AG10803 (cell line): ENCODE results near the gene UNC79.

ENCODE experiments used
- DNase-seq: peaks from one replicate; pipeline ENCODE4 v3.0.0; 2010; ENCODE audit warnings: low read depth
- H3K4me3 ChIP-seq: 2 replicates; pipeline ENCODE4 v1.5.1; 2011; ENCODE audit warnings: mild to moderate bottlenecking, low read length, control low read depth
- CTCF ChIP-seq: conservative IDR thresholded peaks from 2 replicates; pipeline ENCODE4 v1.5.1; 2011; ENCODE audit warnings: mild to moderate bottlenecking, low read length, control low read depth, inconsistent platforms

Gene UNC79

GRCh38 chr14:93676416-93676958 is 245.7 kb downstream of the UNC79 start:
- no peak for TF ChIP-seq CTCF
- DNase-seq = no peak
- no peak overlapping the region for H3K4me3 ChIP-seq

DNA sequence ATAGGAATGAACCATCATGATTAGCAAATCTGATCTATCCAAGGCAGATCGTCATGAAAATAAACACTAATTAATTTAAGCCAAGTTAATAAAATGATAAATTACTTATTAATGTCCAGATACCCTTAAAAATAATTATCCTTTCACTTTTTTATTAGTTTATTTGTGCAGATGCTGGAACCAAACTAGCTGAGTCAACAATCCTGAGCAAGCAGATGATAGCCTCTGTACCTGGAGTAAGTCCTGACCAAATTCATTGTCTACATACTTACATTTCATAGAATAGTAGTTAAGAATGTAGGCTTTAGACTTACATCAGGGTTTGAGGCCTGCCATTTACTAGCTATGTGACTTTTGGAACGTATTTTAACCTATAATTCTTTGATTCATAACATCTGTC is 251.7 kb downstream of the UNC79 start:
- no peak for DNase-seq
- no peak for TF ChIP-seq CTCF
- no peak overlapping the region for H3K4me3 ChIP-seq

DNA sequence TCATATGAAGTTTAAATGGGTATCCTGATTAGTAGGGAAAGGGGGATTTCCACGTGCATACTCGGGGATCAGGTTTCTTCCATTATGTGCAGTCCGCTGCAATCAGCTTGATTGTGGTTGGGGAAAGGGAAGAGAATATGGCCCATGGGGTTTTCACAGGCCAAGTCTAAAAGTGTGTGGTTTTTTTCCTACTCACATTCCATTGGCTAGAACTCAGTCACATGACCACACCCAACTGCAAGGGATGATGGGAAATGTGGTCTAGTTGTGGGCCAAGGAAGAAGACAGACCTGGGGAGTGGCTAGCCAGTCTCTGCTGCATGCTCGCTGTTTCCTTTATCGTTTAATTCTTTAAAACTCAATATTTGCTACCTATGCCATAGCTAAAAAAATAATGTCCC is 252.5 kb downstream of the UNC79 start:
- no peak for DNase-seq
- no peak for TF ChIP-seq CTCF
- H3K4me3 ChIP-seq = no peak overlapping the region

DNA sequence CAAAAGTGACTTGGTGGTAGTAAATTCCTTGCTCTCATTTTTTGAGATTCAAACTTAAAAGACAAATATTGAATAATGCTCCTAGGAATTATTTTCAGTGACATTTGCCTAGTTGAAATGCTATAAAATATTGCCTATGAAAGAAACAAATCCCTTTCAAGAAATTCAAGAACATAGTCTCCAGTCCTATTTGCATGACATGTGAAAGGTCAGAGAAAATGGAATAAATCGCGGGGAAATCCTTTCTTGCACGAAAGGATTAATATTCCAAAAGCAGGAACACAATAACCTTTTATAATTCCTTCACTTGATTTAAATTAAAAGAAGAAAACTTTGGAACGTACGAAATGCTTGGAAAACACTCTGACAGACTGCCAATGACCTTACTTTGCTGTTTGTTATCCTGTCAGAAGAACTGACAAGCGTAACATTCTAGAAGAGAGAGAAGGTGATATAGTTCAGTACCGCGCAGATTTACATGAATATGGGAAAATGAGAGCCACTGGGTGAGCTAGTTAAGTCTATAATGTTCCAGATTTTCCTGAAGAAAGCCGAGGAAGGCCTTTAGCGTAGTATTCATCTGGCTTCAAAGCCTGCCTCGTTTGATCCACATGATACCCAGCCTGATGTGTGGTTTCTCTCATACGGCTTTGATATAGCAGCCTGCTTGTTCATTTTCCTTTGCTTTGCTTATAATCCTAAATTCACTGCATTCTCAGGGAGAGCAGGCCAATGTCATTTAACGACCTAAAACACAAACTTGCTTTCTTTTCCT is 254.6 kb downstream of the UNC79 start:
- no peak for TF ChIP-seq CTCF
- DNase-seq = no peak

DNA sequence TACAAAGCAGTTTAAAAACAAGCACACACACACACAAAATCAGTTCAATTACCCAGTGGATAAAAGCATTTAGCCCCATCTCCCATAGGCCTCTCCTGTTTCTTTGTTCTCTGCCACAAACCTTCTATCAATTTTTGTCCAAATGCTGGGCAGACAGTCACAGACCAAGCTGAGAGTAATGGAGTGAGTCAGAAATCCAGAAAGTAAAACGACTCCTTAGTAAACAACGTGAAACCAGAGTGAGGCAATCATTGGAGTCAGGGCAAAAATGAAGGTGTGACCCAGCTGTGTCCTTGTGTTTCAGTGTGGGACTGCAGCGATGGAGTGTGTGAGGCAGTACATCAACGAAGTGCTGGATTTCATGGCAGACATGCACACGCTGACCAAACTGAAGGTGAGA is 255.5 kb downstream of the UNC79 start:
- no peak for DNase-seq
- no peak for TF ChIP-seq CTCF
- no peak overlapping the region for H3K4me3 ChIP-seq

More for the DNA sequence above, 254.6 kb downstream of the UNC79 start:
- H3K4me3 ChIP-seq = no peak overlapping the region

- no peak overlapping the region for H3K4me3 ChIP-seq
- DNase-seq = no peak
These were observed 257.5 kb downstream of the UNC79 start for GRCh38 chr14:93688239-93688666.

More at GRCh38 chr14:93688239-93688666, 257.5 kb downstream of the UNC79 start:
- no peak for TF ChIP-seq CTCF
